ENCODE measurements around the gene MATR3. TPM values are rescaled to one million over a fixed set of nuclear protein-coding genes. Genes with fewer than 3 reads are reported as not detected.

Gene MATR3
- total RNA-seq, result 100 to 1,000 TPM; 148 to 164 TPM

GRCh38 chr5:139293507-139294373 lies at the start of gene MATR3:
TSS of gene MATR3 (plus strand) at chr5:139293740. CDS start at chr5:139307416, 13,676 bp downstream.

GRCh38 chr5:139341689-139342422 lies 48.3 kb downstream of the MATR3 start, which contains the start of gene PAIP2:
TSS of gene PAIP2 (plus strand) at chr5:139341854. CDS start at chr5:139363785, 21,931 bp downstream.

Other genes starting within 250 kb of the MATR3 start
- 10 to 100 TPM; 17.2 to 21.1 TPM for gene SIL1, start 95.4 kb upstream of the MATR3 start, total RNA-seq
- 100 to 1,000 TPM; 106 to 116 TPM for gene PAIP2, start 48.1 kb downstream of the MATR3 start, total RNA-seq
- gene SLC23A1, start 89.6 kb downstream of the MATR3 start, total RNA-seq, result under 1 TPM; 0.26 to 0.48 TPM
- gene MZB1, start 96.2 kb downstream of the MATR3 start, total RNA-seq, result 1 to 10 TPM; 7.8 to 8.0 TPM
- 1 to 10 TPM; 2.6 to 2.8 TPM for gene PROB1, start 101.4 kb downstream of the MATR3 start, total RNA-seq
- gene SPATA24, start 110.3 kb downstream of the MATR3 start, total RNA-seq, result 10 to 100 TPM in 1 of 2 experiments, 1 to 10 TPM in 1; 6.7 to 10.3 TPM
- 10 to 100 TPM in 1 of 2 experiments, 1 to 10 TPM in 1; 7.3 to 11.0 TPM for gene DNAJC18, start 145.8 kb downstream of the MATR3 start, total RNA-seq
- under 1 TPM; 0.58 to 0.60 TPM for gene ECSCR, start 169.0 kb downstream of the MATR3 start, total RNA-seq
- gene SMIM33, start 177.3 kb downstream of the MATR3 start, total RNA-seq, result 1 to 10 TPM; 2.1 to 2.3 TPM
- 100 to 1,000 TPM; 216 to 218 TPM for gene STING1, start 189.0 kb downstream of the MATR3 start, total RNA-seq

Measured in activated naive CD4-positive, alpha-beta T cell treated with anti-CD3 and anti-CD28 coated beads, Interleukin-2, amount 10 ng/mL, durations not matched to agents 5 hours and 36 hours (primary cell).